ENCODE data around the gene MEGF11.

MEGF11 gene

GRCh38 chr15:66139591-66140207 is 113.9 kb downstream of the MEGF11 start:
- DNase-seq (ENCODE audit: low spot score) = no peak

GRCh38 chr15:66138892-66139590 is 114.5 kb downstream of the MEGF11 start:
- no peak for DNase-seq (ENCODE audit: low spot score)

- no peak for DNase-seq (ENCODE audit: low spot score)
Measured at GRCh38 chr15:66138096-66138783, 115.3 kb downstream of the MEGF11 start.

GRCh38 chr15:66136948-66137347 is 116.6 kb downstream of the MEGF11 start:
- no peak for DNase-seq (ENCODE audit: low spot score)

GRCh38 chr15:66135664-66136063 is 117.9 kb downstream of the MEGF11 start:
- DNase-seq (ENCODE audit: low spot score) = no peak

- no peak for DNase-seq (ENCODE audit: low spot score)
Measured at GRCh38 chr15:66134284-66134683, 119.3 kb downstream of the MEGF11 start.

GRCh38 chr15:66133247-66133885 is 120.2 kb downstream of the MEGF11 start:
- DNase-seq (ENCODE audit: low spot score) = no peak

- no peak for DNase-seq (ENCODE audit: low spot score)
Measured at GRCh38 chr15:66132251-66132816, 121.2 kb downstream of the MEGF11 start.

- no peak for DNase-seq (ENCODE audit: low spot score)
Measured at GRCh38 chr15:66131831-66132230, 121.7 kb downstream of the MEGF11 start.

- no peak for DNase-seq (ENCODE audit: low spot score)
Measured at GRCh38 chr15:66131200-66131599, 122.3 kb downstream of the MEGF11 start.

GRCh38 chr15:66130496-66131034 is 123.0 kb downstream of the MEGF11 start:
- no peak for DNase-seq (ENCODE audit: low spot score)

- DNase-seq (ENCODE audit: low spot score) = no peak
Measured at GRCh38 chr15:66129586-66129985, 124.0 kb downstream of the MEGF11 start.

- no peak for DNase-seq (ENCODE audit: low spot score)
Measured at GRCh38 chr15:66128116-66128680, 125.4 kb downstream of the MEGF11 start.

- no peak for DNase-seq (ENCODE audit: low spot score)
Measured at GRCh38 chr15:66126456-66126855, 127.1 kb downstream of the MEGF11 start.

GRCh38 chr15:66126031-66126441 is 127.5 kb downstream of the MEGF11 start:
- DNase-seq (ENCODE audit: low spot score) = no peak

GRCh38 chr15:66124651-66125050 is 128.9 kb downstream of the MEGF11 start:
- no peak for DNase-seq (ENCODE audit: low spot score)

GRCh38 chr15:66123799-66124198 is 129.8 kb downstream of the MEGF11 start:
- DNase-seq (ENCODE audit: low spot score) = no peak

GRCh38 chr15:66120422-66120821 is 133.1 kb downstream of the MEGF11 start:
- DNase-seq (ENCODE audit: low spot score) = no peak

- no peak for DNase-seq (ENCODE audit: low spot score)
Measured at GRCh38 chr15:66117841-66118240, 135.7 kb downstream of the MEGF11 start.

- DNase-seq (ENCODE audit: low spot score) = no peak
Measured at GRCh38 chr15:66115568-66116206, 137.9 kb downstream of the MEGF11 start.

GRCh38 chr15:66114863-66115425 is 138.6 kb downstream of the MEGF11 start:
- no peak for DNase-seq (ENCODE audit: low spot score)

All from hematopoietic multipotent progenitor cell treated with erythropoietin and hydrocortisone succinate and interleukin-3 and kit ligand, for 17 days (in vitro differentiated cells).